ENCODE measurements around the gene NT5C1B.

The NT5C1B gene

GRCh38 chr2:18578033-18578432 lies 11.3 kb downstream of the NT5C1B start:
- no peak overlapping the region for H3K4me3 ChIP-seq (ENCODE audit: low read depth, low read length)
- no peak for TF ChIP-seq CTCF (IDR thresholded peaks at IDR 0.05; ENCODE audit: borderline replicate concordance, insufficient read depth, low read depth, low read length)

- no peak for TF ChIP-seq CTCF (IDR thresholded peaks at IDR 0.05; ENCODE audit: borderline replicate concordance, insufficient read depth, low read depth, low read length)
- H3K4me3 ChIP-seq (ENCODE audit: low read depth, low read length) = no peak overlapping the region
These were observed 23.1 kb downstream of the NT5C1B start for GRCh38 chr2:18566145-18566769.

- TF ChIP-seq CTCF (IDR thresholded peaks at IDR 0.05; ENCODE audit: borderline replicate concordance, insufficient read depth, low read depth, low read length) = no peak
- peak overlapping the region; percentile 69 for H3K4me3 ChIP-seq (ENCODE audit: low read depth, low read length)
These were observed 28.6 kb downstream of the NT5C1B start for GRCh38 chr2:18560797-18561085.

- H3K4me3 ChIP-seq (ENCODE audit: low read depth, low read length) = peak within 1 kb of the TSS; percentile 69
- no peak for TF ChIP-seq CTCF (IDR thresholded peaks at IDR 0.05; ENCODE audit: borderline replicate concordance, insufficient read depth, low read depth, low read length)
These were observed 29.2 kb downstream of the NT5C1B start, which contains the start of gene RDH14 for GRCh38 chr2:18560031-18560796. Gene RDH14, minus strand, starts transcription at chr2:18560653. Its CDS starts 81 bp downstream, at chr2:18560572.

- TF ChIP-seq CTCF (IDR thresholded peaks at IDR 0.05; ENCODE audit: borderline replicate concordance, insufficient read depth, low read depth, low read length) = no peak
- peak overlapping the region; percentile 69 for H3K4me3 ChIP-seq (ENCODE audit: low read depth, low read length)
These were observed 29.8 kb downstream of the NT5C1B start for GRCh38 chr2:18559531-18560030.

- no peak overlapping the region for H3K4me3 ChIP-seq (ENCODE audit: low read depth, low read length)
- TF ChIP-seq CTCF (IDR thresholded peaks at IDR 0.05; ENCODE audit: borderline replicate concordance, insufficient read depth, low read depth, low read length) = no peak
These were observed 30.9 kb downstream of the NT5C1B start for GRCh38 chr2:18558458-18558857.

- no peak overlapping the region for H3K4me3 ChIP-seq (ENCODE audit: low read depth, low read length)
- no peak for TF ChIP-seq CTCF (IDR thresholded peaks at IDR 0.05; ENCODE audit: borderline replicate concordance, insufficient read depth, low read depth, low read length)
These were observed 32.2 kb downstream of the NT5C1B start for GRCh38 chr2:18557121-18557520.
